Activated T-helper 2 cell treated with anti-CD3 and anti-CD28 coated beads, Interferon-gamma antibody, Interleukin-2, Interleukin-4, amounts not matched to agents 10 μg/mL and 5 μg/mL and 100 μg/mL, durations not matched to agents 14 hours and 24 hours and 36 hours (primary cell): ENCODE results near the gene NT5C2. TPM values are rescaled to one million over a fixed set of nuclear protein-coding genes. Genes with fewer than 3 reads are reported as not detected.
A peak's percentile ranks its signal among the peaks of the same experiment; 100 is the strongest.
"Not testable (repeated sequence)": the region's sequence is repeated elsewhere in the genome, so short reads cannot be mapped to it uniquely, and the experiment has no call there.

Source experiments
- DNase-seq: peaks from one replicate; pipeline ENCODE4 v3.0.0; 2021; ENCODE audit warnings: low spot score
- H3K27ac Mint-ChIP-seq: one replicate; pipeline ENCODE4 v1.8.0; 2021; ENCODE audit warnings: mixed read lengths
- H3K27me3 Mint-ChIP-seq: one replicate; pipeline ENCODE4 v1.8.0; 2021; ENCODE audit warnings: low read depth, mixed read lengths
- H3K36me3 Mint-ChIP-seq: one replicate; pipeline ENCODE4 v1.8.0; 2021; ENCODE audit warnings: low read depth, mixed read lengths
- H3K4me1 Mint-ChIP-seq: one replicate; pipeline ENCODE4 v1.8.0; 2021; ENCODE audit warnings: low read depth, mixed read lengths
- H3K4me3 Mint-ChIP-seq: one replicate; pipeline ENCODE4 v1.8.0; 2021; ENCODE audit warnings: low read depth, mild to moderate bottlenecking, moderate library complexity, mixed read lengths
- H3K9me3 Mint-ChIP-seq: one replicate; pipeline ENCODE4 v1.8.0; 2021; ENCODE audit warnings: mixed read lengths
- intact Hi-C: fragments of 100-400 bp; cut with micrococcal nuclease; formaldehyde crosslinking; loops from one replicate; pipeline ENCODE4 v1.15.1; 2023
- total RNA-seq: library from RNA; stranded (reverse); gene quantifications from 2 replicates; pipeline ENCODE4 v1.2.3, GENCODE V29; 2022

Gene NT5C2
- total RNA-seq, 1 donor from 2014 or later, result 58.1 TPM

DNA sequence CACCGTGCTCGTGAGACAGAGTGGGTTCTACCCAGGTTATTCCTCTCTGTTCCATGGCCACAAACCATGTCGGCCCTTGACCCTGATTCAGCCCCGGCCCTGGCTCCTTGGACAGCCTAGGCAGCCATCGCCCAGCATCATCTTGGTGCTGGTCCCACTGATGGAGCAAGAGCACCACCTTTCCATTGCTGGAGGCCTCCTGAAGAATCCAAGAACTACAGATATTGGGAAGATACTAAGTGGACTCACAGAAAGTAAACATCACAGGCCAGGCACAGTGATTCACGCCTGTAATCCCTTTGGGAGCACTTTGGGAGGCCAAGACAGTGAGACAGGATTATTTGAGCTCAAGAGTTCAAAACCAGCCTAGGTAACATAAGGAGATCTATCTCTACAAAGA lies 125.1 kb downstream of the NT5C2 start:
- Mint-ChIP-seq H3K9me3 (no peaks in the 10 kb centered on the region), H3K4me3 (no peak overlapping the region), H3K36me3 (no peaks in the 10 kb centered on the region), H3K27me3 (no peaks in the 10 kb centered on the region), H3K27ac (no peak overlapping the region), H3K4me1 (peaks cover 26% of the 10 kb centered on the region)
- no peak for DNase-seq
- intact Hi-C loops, result loop anchor here (2.0 kb wide), 2 partner anchors 29 to 177 kb away; partner anchors contain the start of gene RPEL1

DNA sequence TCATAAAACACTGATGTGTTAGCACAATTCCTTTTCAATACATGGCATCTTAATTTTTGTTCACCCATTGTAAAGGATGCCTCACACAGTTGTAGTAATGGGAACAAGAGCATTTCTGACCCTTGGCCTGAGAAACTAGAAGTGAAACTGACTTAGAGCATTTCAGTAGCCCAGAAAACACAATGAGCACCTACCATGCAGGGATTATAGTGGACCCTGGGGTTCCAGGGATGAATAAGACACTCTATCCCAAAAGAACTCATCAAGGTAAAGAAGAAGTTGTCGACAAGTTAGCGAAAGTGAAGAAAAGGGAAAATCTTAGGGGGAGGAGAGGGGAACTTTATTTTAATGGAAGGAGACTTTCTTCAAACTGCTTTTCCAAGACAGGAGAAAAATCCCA lies 125.6 kb downstream of the NT5C2 start:
- DNase-seq, result no peak
- H3K9me3 Mint-ChIP-seq, result no peaks in the 10 kb centered on the region
- no peaks in the 10 kb centered on the region for H3K27me3 Mint-ChIP-seq
- H3K27ac Mint-ChIP-seq, result no peak overlapping the region
- peaks cover 26% of the 10 kb centered on the region for H3K4me1 Mint-ChIP-seq
- H3K4me3 Mint-ChIP-seq, result no peak overlapping the region
- intact Hi-C loops, result no loop called here
- H3K36me3 Mint-ChIP-seq, result no peaks in the 10 kb centered on the region

- H3K9me3 Mint-ChIP-seq, H3K27ac Mint-ChIP-seq, H3K27me3 Mint-ChIP-seq, H3K4me3 Mint-ChIP-seq, DNase-seq, intact Hi-C loops, H3K36me3 Mint-ChIP-seq: not testable (repeated sequence)
- peaks cover 26% of the 10 kb centered on the region for H3K4me1 Mint-ChIP-seq
Observed at GRCh38 chr10:103067099-103067477, 126.0 kb downstream of the NT5C2 start.

DNA sequence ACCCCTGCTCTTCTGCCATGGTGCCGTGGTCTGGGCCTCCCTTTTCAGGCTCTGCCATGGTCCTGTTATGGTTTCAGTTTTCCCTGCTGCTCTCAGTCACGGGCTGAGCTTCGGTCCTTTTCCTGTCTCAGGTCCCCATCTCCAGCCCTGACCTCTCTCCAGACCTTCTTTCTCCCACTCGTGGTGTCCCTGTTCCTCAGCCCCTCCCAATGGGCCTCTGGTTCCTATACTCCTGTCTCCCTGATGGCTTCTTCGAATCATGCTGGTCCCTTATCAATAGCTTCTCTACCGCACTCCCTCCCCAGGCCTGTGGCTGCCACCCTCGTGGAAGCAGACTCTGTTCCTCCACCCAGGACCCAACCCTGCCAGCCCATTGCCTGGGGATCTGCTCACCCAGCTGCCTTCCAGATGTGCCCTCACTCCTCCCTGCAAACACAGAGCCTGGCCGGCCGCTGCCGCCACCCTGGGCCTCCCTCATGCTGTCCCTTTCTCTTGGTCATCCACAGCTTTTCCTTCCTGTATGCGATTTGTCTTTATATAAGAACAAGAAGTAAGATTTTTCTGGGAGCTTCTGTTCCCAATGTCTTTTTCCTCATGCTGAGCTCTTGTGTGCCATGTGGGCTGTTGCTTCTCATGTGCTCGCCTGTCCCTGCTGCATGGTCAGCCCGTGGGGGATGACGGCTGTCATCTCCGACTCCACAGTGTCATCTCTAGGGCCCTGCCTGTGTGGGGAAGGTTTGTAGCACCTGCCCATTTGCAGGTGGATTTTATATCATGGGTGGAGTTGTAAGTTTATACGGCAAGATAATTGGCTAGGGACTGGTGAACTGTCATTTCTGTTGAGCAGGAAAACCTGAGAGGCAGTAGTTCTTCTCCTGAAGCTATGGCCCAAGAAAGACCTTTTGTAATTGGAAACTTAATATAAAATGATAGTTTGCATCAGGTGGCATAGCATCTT lies 126.7 kb downstream of the NT5C2 start:
- H3K4me3 Mint-ChIP-seq, result no peak overlapping the region
- H3K36me3 Mint-ChIP-seq, result no peaks in the 10 kb centered on the region
- DNase-seq, result no peak
- intact Hi-C loops, result no loop called here
- H3K27me3 Mint-ChIP-seq, result no peaks in the 10 kb centered on the region
- peaks cover 22% of the 10 kb centered on the region for H3K4me1 Mint-ChIP-seq
- no peaks in the 10 kb centered on the region for H3K9me3 Mint-ChIP-seq
- H3K27ac Mint-ChIP-seq, result no peak overlapping the region

DNA sequence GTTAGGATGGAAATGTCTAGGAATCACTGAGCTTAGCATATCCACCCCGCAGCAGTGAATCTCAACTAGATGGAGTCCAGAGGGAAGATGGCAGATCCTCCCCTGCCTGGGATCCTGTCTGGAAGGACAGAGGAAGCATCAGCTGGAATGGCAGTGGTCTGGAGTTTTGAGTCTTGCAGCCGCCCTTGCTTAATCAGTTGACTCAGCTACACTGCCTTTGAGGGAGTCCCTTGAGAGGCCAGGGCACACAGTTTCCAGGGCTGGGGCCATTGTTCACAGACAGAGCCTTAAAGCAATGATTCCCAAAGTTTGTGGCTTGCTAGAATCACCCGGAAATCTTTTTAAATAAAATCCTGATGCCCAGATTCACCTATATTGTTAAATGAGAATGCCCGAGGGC lies 128.1 kb downstream of the NT5C2 start:
- Mint-ChIP-seq H3K9me3 (no peaks in the 10 kb centered on the region), H3K36me3 (no peaks in the 10 kb centered on the region), H3K27me3 (no peaks in the 10 kb centered on the region), H3K4me1 (peaks cover 10% of the 10 kb centered on the region), H3K4me3 (no peak overlapping the region), H3K27ac (no peak overlapping the region)
- DNase-seq, result no peak
- intact Hi-C loops, result no loop called here

DNA sequence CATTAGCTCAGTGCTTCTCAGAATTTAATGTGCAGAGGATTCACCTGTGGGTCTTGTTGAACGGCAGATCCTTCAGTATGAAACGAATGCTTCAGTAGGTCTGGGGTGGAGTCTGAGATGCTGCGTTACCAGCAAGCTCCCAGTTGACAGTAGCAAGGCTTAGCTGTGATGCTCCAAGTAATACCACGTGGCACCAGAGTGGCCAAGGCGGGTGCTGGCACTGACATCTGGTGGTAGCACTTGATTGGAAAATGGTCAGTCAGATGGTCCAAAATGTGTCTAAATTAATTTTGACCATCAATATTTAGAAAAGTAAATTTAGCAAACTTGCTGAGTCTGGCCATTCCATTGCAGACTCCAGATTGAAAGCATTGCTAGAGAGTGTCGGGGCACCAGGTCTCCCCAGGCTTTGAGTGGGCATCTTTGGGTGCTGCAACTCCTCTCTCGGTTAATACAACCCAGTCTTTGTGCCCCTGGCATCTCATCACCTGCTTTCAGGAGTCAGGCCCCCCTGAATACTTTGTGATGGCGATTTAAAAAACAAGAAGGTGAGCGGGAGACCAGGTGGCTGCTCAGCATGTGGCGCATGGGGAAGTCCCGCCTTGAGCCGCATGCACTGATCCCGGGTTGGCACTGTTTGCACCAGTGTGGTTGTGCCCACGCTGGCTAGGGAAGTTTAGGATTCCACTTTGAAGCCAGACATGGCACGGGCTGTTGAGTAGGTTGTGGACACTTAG lies 130.1 kb downstream of the NT5C2 start:
- no peak for DNase-seq
- Mint-ChIP-seq H3K4me3 (no peak overlapping the region), H3K36me3 (no peaks in the 10 kb centered on the region), H3K9me3 (no peaks in the 10 kb centered on the region), H3K27me3 (no peaks in the 10 kb centered on the region), H3K27ac (no peak overlapping the region), H3K4me1 (no peaks in the 10 kb centered on the region)
- intact Hi-C loops, result no loop called here

- Mint-ChIP-seq H3K9me3 (no peaks in the 10 kb centered on the region), H3K4me3 (no peak overlapping the region), H3K27me3 (no peaks in the 10 kb centered on the region), H3K4me1 (peaks cover 1% of the 10 kb centered on the region), H3K27ac (no peak overlapping the region), H3K36me3 (no peaks in the 10 kb centered on the region)
- DNase-seq, result no peak
- intact Hi-C loops, result no loop called here
Observed at GRCh38 chr10:103060575-103060974, 132.5 kb downstream of the NT5C2 start.

- intact Hi-C loops, result loop anchor here (10.0 kb wide), 1 partner anchor 63 kb away; no protein-coding TSS in a partner anchor
- Mint-ChIP-seq H3K27ac (no peak overlapping the region), H3K4me1 (peaks cover 23% of the 10 kb centered on the region), H3K4me3 (no peak overlapping the region), H3K36me3 (no peaks in the 10 kb centered on the region), H3K9me3 (no peaks in the 10 kb centered on the region), H3K27me3 (no peaks in the 10 kb centered on the region)
- no peak for DNase-seq
Observed at GRCh38 chr10:103058034-103058433, 135.0 kb downstream of the NT5C2 start.

- Mint-ChIP-seq H3K4me1 (peaks cover 25% of the 10 kb centered on the region), H3K4me3 (peak overlapping the region; percentile 80), H3K27ac (peak overlapping the region; percentile 89), H3K9me3 (no peaks in the 10 kb centered on the region), H3K27me3 (no peaks in the 10 kb centered on the region), H3K36me3 (no peaks in the 10 kb centered on the region)
- intact Hi-C loops, result loop anchor here (2.0 to 10.0 kb wide), 2 partner anchors 60 to 118 kb away; no protein-coding TSS in a partner anchor
- DNase-seq, result no peak
Observed at GRCh38 chr10:103055105-103055504, 138.0 kb downstream of the NT5C2 start.

DNA sequence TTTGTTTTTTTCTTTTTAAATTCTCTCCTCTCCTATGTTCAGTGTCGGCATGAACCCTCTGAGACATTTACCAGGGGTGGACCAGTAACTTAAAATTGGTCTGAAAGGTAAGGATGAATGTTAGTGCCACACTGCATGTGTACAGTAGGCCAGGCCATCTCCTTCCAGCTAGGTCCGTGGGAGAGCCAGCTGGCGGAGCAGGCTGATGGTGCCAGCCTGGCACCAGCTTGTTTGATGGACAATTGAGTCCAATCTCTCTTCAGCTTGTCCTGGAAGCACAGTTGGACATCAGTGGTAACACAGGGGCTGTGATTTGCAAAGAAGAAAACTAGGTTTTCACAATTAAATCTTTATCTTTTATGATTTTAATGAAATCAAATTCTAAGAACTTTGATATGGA lies 138.5 kb downstream of the NT5C2 start:
- H3K4me1 Mint-ChIP-seq, result peaks cover 25% of the 10 kb centered on the region
- H3K4me3 Mint-ChIP-seq, result peak overlapping the region; percentile 80
- no peak for DNase-seq
- intact Hi-C loops, result loop anchor here (1.0 to 10.0 kb wide), 3 partner anchors 60 to 136 kb away; partner anchors contain the start of gene CNNM2
- peak overlapping the region; percentile 89 for H3K27ac Mint-ChIP-seq
- no peaks in the 10 kb centered on the region for H3K27me3 Mint-ChIP-seq
- no peaks in the 10 kb centered on the region for H3K9me3 Mint-ChIP-seq
- no peaks in the 10 kb centered on the region for H3K36me3 Mint-ChIP-seq

GRCh38 chr10:103053659-103054581 lies 139.2 kb downstream of the NT5C2 start:
- intact Hi-C loops, result loop anchor here (1.0 to 10.0 kb wide), 3 partner anchors 59 to 136 kb away; partner anchors contain the start of gene CNNM2
- Mint-ChIP-seq H3K27me3 (no peaks in the 10 kb centered on the region), H3K4me1 (peaks cover 25% of the 10 kb centered on the region), H3K27ac (peak overlapping the region; percentile 89), H3K4me3 (peak overlapping the region; percentile 80), H3K9me3 (no peaks in the 10 kb centered on the region), H3K36me3 (no peaks in the 10 kb centered on the region)
- peak; percentile 75 for DNase-seq

GRCh38 chr10:103049237-103049636 lies 143.8 kb downstream of the NT5C2 start:
- no peaks in the 10 kb centered on the region for H3K27me3 Mint-ChIP-seq
- intact Hi-C loops, result no loop called here
- H3K27ac Mint-ChIP-seq, result no peak overlapping the region
- peaks cover 14% of the 10 kb centered on the region for H3K4me1 Mint-ChIP-seq
- H3K36me3 Mint-ChIP-seq, result no peaks in the 10 kb centered on the region
- DNase-seq, result no peak
- no peaks in the 10 kb centered on the region for H3K9me3 Mint-ChIP-seq
- no peak overlapping the region for H3K4me3 Mint-ChIP-seq
